Ovary (tissue), 9 donors: ENCODE data around the gene FLRT2. TPM values are rescaled to one million over a fixed set of nuclear protein-coding genes. Genes with fewer than 3 reads are reported as not detected.

Experiments
- DNase-seq, 5 donors: peaks; one replicate each; pipeline ENCODE4 v3.0.0-alpha.2; 2019 to 2020
- H3K27ac ChIP-seq, 2 donors: fragments of 200-600 bp; one replicate each; pipeline versions ENCODE4 v1.5.1 to v1.8.0; 2019 to 2022
- H3K27me3 ChIP-seq: fragments of 200-600 bp; one replicate; pipeline ENCODE4 v1.8.0; 2022
- H3K36me3 ChIP-seq: fragments of 200-600 bp; sonication (generic); one replicate; pipeline ENCODE4 v1.5.1; 2019
- H3K4me1 ChIP-seq: one replicate; pipeline ENCODE4 v1.8.1; 2013; ENCODE audit warnings: mild to moderate bottlenecking, moderate library complexity; ENCODE audit not compliant: insufficient read depth
- H3K4me3 ChIP-seq: fragments of 200-600 bp; sonication (generic); one replicate; pipeline ENCODE4 v1.5.1; 2017
- H3K9me3 ChIP-seq, 2 donors: fragments of 200-600 bp in 1 of 2; sonication (generic) in 1 of 2; one replicate each; pipeline versions ENCODE4 v1.5.1 to v1.8.1; 2013 to 2019; ENCODE audit warnings: mild to moderate bottlenecking in 1 of 2, moderate library complexity in 1 of 2
- EP300 ChIP-seq: sonication (generic); formaldehyde crosslinking; IDR thresholded peaks from one replicate; pipeline ENCODE4 v1.6.1; 2017; ENCODE audit warnings: antibody characterized with exemption
- POLR2A ChIP-seq: fragments of 450-650 bp; IDR thresholded peaks from one replicate; pipeline ENCODE4 v1.6.1; 2017; ENCODE audit warnings: antibody characterized with exemption, mild to moderate bottlenecking, moderate library complexity
- WGBS, 3 donors: extraction: QIAGEN DNeasy Blood & Tissue Kit in 1 of 3; methylation state at CpG; one replicate each; pipeline versions ENCODE4 v1.1.5 to v1.1.7; 2013 to 2017; 5-methylcytosine and 5-hydroxymethylcytosine counted together
- intact Hi-C, 4 donors: fragments of 100-400 bp; cut with DNase I; formaldehyde crosslinking; loops; one replicate each; pipeline versions ENCODE4 v1.11.0 to v1.15.1; 2022 to 2023
- polyA plus RNA-seq, 2 donors: library from polyadenylated mRNA; stranded (reverse); fragments of 200-250 nt in 1 of 2; fragments of 350-450 nt in 1 of 2; fragmentation: Illumina TruSeq in 1 of 2; extraction: RNeasy Lipid Tissue Mini Kit (QIAGEN cat#74804) in 1 of 2; gene quantifications; one replicate each; pipeline ENCODE4 v1.2.3, GENCODE V29; 2013 to 2014
- total RNA-seq, 7 donors: library from RNA; depleted of rRNA in 2 of 7; stranded (reverse); fragments of >200 nt in 2 of 7; fragmentation: NEBNext Ultra II Directional in 3 of 7; extraction: Animal tissue kit (Norgen Biotek cat#: 25700) in 3 of 7; gene quantifications; one replicate each; pipeline versions ENCODE4 v1.1.0 to v1.2.4, GENCODE V29; 2016 to 2023
- TF ChIP-seq, protein P1 (sequence below), 3 donors: fragments of 450-650 bp in 2 of 3; fragments of 200-600 bp in 1 of 3; IDR thresholded peaks; one replicate each; pipeline versions ENCODE4 v1.5.1 to v1.8.0; 2016 to 2022; ENCODE audit warnings: antibody characterized with exemption in 3 of 3, mild to moderate bottlenecking in 1 of 3
- donor health status: DM: no; HTN: no; CAD: no; lungs with moderate emphysema.
- donor health status: DM: no; HTN: no; CAD: no.
- donor health status: Bipolar disorder and iron deficiency.
- donor health status: DM: yes; HTN: yes; CAD: no.
- donor health status: DM: no; HTN: no; CAD: no.
- donor health status: DM: yes; HTN: yes; CAD: no.

FLRT2 gene
- total and polyA plus RNA-seq, 9 donors = 27.0 to 166 (median 55.5) TPM

GRCh38 chr14:85577543-85578114 is 47.7 kb downstream of the FLRT2 start:
- intact Hi-C loops = no loop called here
- Histone ChIP-seq H3K4me3 (no peak overlapping the region), H3K9me3 (no peaks in the 10 kb centered on the region), H3K4me1 (peaks cover 12% of the 10 kb centered on the region), H3K27ac (no peak overlapping the region), H3K36me3 (no peaks in the 10 kb centered on the region), H3K27me3 (no peaks in the 10 kb centered on the region)
- TF ChIP-seq, protein P1, sequence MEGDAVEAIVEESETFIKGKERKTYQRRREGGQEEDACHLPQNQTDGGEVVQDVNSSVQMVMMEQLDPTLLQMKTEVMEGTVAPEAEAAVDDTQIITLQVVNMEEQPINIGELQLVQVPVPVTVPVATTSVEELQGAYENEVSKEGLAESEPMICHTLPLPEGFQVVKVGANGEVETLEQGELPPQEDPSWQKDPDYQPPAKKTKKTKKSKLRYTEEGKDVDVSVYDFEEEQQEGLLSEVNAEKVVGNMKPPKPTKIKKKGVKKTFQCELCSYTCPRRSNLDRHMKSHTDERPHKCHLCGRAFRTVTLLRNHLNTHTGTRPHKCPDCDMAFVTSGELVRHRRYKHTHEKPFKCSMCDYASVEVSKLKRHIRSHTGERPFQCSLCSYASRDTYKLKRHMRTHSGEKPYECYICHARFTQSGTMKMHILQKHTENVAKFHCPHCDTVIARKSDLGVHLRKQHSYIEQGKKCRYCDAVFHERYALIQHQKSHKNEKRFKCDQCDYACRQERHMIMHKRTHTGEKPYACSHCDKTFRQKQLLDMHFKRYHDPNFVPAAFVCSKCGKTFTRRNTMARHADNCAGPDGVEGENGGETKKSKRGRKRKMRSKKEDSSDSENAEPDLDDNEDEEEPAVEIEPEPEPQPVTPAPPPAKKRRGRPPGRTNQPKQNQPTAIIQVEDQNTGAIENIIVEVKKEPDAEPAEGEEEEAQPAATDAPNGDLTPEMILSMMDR (IDR thresholded peaks at IDR 0.05) = no peak
- TF ChIP-seq POLR2A = no peak
- no peak for TF ChIP-seq EP300
- no peak for DNase-seq
- WGBS, 3 donors = 90 to 91% (median 91%) methylated on average over 7 of the region's 7 CpGs

- H3K27me3 ChIP-seq = no peaks in the 10 kb centered on the region
- WGBS, 3 donors = 84 to 88% (median 85%) methylated on average over 8 of the region's 8 CpGs
- H3K4me3 ChIP-seq = no peak overlapping the region
- no peak for DNase-seq
- peaks cover 12% of the 10 kb centered on the region for H3K4me1 ChIP-seq
- TF ChIP-seq POLR2A = no peak
- TF ChIP-seq EP300 = no peak
- TF ChIP-seq, protein P1 (IDR thresholded peaks at IDR 0.05) = no peak
- H3K36me3 ChIP-seq = no peaks in the 10 kb centered on the region
- H3K27ac ChIP-seq = no peak overlapping the region
- no peaks in the 10 kb centered on the region for H3K9me3 ChIP-seq
- intact Hi-C loops = no loop called here
Observed at GRCh38 chr14:85578357-85578756, 48.4 kb downstream of the FLRT2 start.

DNA sequence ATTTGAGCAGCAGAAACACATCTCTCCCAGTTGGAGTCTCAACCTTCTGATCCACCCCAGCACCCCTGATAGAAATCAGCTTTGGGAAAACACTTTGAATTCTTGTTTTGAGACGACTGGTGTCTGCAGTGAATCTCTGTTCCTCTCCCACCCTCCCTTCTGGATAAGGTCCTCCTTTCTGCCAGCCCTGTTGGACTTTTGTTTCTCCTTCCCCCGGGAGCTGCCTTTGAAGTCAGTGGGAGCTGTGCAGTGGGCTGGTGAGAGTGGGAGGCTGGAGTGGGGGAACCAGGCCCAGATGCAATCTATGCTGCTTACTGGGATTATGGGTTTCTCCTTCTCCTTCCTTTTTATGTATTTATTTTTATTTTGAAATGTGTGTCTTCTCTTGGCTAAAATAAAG is 49.0 kb downstream of the FLRT2 start:
- TF ChIP-seq EP300 = no peak
- TF ChIP-seq POLR2A = no peak
- TF ChIP-seq, protein P1 (IDR thresholded peaks at IDR 0.05) = no peak
- Histone ChIP-seq H3K4me1 (peaks cover 11% of the 10 kb centered on the region), H3K27ac (no peak overlapping the region)

DNA sequence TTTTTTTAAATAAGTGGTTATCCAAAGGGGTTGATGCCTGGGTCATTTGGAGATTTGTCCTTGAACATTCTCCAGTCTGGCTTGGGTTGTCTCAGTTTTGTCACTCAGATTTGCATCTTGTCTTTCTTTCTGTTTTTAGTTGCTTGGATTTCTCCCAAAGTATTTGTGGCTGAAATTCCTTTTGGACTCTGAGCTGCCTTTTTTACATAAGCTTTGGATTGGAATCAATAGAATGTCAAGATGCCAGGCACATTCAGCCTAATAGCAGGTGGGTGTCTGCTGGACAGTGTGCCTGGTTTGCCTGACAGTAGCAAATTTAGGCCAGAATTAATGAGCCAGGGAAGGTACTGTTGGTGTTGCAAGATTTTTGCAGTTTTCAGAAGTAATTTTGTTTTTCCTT is 50.0 kb downstream of the FLRT2 start:
- H3K4me3 ChIP-seq = no peak overlapping the region

More for the DNA sequence above, 49.0 kb downstream of the FLRT2 start:
- 18 to 27% (median 18%) methylated on average over 2 of the region's 2 CpGs for WGBS, 3 donors
- Histone ChIP-seq H3K4me3 (no peak overlapping the region), H3K36me3 (no peaks in the 10 kb centered on the region), H3K9me3 (no peaks in the 10 kb centered on the region), H3K27me3 (no peaks in the 10 kb centered on the region)
- intact Hi-C loops = no loop called here
- no peak for DNase-seq

More for the DNA sequence above, 50.0 kb downstream of the FLRT2 start:
- Histone ChIP-seq H3K27ac (no peak overlapping the region), H3K36me3 (no peaks in the 10 kb centered on the region), H3K4me1 (peaks cover 12% of the 10 kb centered on the region), H3K27me3 (no peaks in the 10 kb centered on the region), H3K9me3 (no peaks in the 10 kb centered on the region)
- TF ChIP-seq, protein P1 (IDR thresholded peaks at IDR 0.05) = no peak
- no peak for TF ChIP-seq EP300
- TF ChIP-seq POLR2A = no peak
- DNase-seq = no peak
- intact Hi-C loops = no loop called here
